AG04450 (cell line): Measurements from ENCODE around the gene GDA. TPM values are rescaled to one million over a fixed set of nuclear protein-coding genes. Genes with fewer than 3 reads are reported as not detected.

ENCODE experiments used
- CTCF ChIA-PET: fragments of 300-600, 350-600 bp; formaldehyde crosslinking; extraction: SDS; loops from one replicate; lab custom pipeline; 2022; ENCODE audit warnings: antibody characterized with exemption, inconsistent platforms; lab: Charles Lee
- POLR2A ChIA-PET: fragments of 350-600 bp; formaldehyde crosslinking; extraction: SDS; loops from one replicate; lab custom pipeline; 2021; ENCODE audit warnings: antibody characterized with exemption, inconsistent platforms; lab: Yijun Ruan, JAX
- DNase-seq: peaks from one replicate; pipeline ENCODE4 v3.0.0-alpha.2; 2011; ENCODE audit warnings: low read depth, low spot score
- H3K27ac ChIP-seq: one replicate; pipeline ENCODE4 v1.5.1; 2012; ENCODE audit warnings: low read depth, low read length, control low read depth
- H3K27me3 ChIP-seq: one replicate; pipeline ENCODE4 v1.6.0; 2012; ENCODE audit warnings: low read length; ENCODE audit not compliant: control insufficient read depth, insufficient read depth
- H3K4me3 ChIP-seq: 2 replicates; pipeline ENCODE4 v1.5.1; 2011; ENCODE audit warnings: mild to moderate bottlenecking, low read depth, low read length, control low read depth
- H3K9me3 ChIP-seq: 2 replicates; pipeline ENCODE4 v1.5.1; 2012; ENCODE audit warnings: low read length; ENCODE audit not compliant: control insufficient read depth, insufficient read depth
- polyA plus RNA-seq: library from polyadenylated mRNA; depleted of rRNA; stranded (reverse); fragments of >200 nt; gene quantifications from 2 replicates; pipeline ENCODE4 v1.2.3, GENCODE V29; 2011
- TF ChIP-seq, protein P1 (sequence below): IDR thresholded peaks from 2 replicates; pipeline ENCODE4 v1.5.1; 2011; ENCODE audit warnings: low read depth, low read length, control low read depth, inconsistent platforms

The GDA gene
- polyA plus RNA-seq, 1 experiment, result not detected

- no peak overlapping the region for H3K27ac ChIP-seq
- H3K9me3 ChIP-seq, result no peaks in the 10 kb centered on the region; the same call in 1 of the 2 replicates
- no peak overlapping the region for H3K4me3 ChIP-seq
- peaks cover 1% of the 10 kb centered on the region for H3K27me3 ChIP-seq
- TF ChIP-seq, protein P1, sequence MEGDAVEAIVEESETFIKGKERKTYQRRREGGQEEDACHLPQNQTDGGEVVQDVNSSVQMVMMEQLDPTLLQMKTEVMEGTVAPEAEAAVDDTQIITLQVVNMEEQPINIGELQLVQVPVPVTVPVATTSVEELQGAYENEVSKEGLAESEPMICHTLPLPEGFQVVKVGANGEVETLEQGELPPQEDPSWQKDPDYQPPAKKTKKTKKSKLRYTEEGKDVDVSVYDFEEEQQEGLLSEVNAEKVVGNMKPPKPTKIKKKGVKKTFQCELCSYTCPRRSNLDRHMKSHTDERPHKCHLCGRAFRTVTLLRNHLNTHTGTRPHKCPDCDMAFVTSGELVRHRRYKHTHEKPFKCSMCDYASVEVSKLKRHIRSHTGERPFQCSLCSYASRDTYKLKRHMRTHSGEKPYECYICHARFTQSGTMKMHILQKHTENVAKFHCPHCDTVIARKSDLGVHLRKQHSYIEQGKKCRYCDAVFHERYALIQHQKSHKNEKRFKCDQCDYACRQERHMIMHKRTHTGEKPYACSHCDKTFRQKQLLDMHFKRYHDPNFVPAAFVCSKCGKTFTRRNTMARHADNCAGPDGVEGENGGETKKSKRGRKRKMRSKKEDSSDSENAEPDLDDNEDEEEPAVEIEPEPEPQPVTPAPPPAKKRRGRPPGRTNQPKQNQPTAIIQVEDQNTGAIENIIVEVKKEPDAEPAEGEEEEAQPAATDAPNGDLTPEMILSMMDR, result no peak
- ChIA-PET POLR2A (no interaction called here), CTCF (interaction anchor here (0.6 kb wide), 1 partner anchor 24 kb away, joined by 3 read pairs; no protein-coding TSS in a partner anchor)
- no peak for DNase-seq
Observed at GRCh38 chr9:72154468-72155285, 5.4 kb downstream of the GDA start.

DNA sequence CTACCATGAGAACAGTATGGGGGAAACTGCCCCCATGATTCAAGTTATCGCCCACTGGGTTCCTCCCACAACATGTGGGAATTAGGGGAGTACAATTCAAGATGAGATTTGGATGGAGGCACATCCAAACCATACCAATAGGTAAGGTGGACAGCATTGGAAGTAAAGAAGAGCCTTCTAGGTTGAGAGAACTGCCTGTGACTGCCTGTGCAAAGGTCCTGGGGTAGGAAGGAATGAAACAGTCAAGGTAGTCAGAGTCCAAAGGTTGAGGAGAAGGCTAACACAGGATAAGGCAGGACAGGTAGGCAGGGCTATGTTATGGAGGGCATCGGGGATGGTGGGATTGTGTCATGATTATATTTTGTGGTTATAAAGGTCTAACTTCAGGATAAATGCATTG, 6.1 kb downstream of the GDA start:
- H3K27me3 ChIP-seq, result no peaks in the 10 kb centered on the region
- no peaks in the 10 kb centered on the region for H3K9me3 ChIP-seq
- no peak overlapping the region for H3K4me3 ChIP-seq
- ChIA-PET CTCF (no interaction called here), POLR2A (no interaction called here)
- no peak overlapping the region for H3K27ac ChIP-seq
- TF ChIP-seq, protein P1, result no peak
- no peak for DNase-seq

GRCh38 chr9:72156586-72156985, 7.3 kb downstream of the GDA start:
- Histone ChIP-seq H3K4me3 (no peak overlapping the region), H3K27me3 (no peaks in the 10 kb centered on the region), H3K27ac (no peak overlapping the region), H3K9me3 (no peaks in the 10 kb centered on the region)
- DNase-seq, result no peak
- POLR2A ChIA-PET, result interaction anchor here (0.7 kb wide), 1 partner anchor 8 kb away, joined by 8 read pairs; no protein-coding TSS in a partner anchor
- TF ChIP-seq, protein P1, result no peak
- CTCF ChIA-PET, result no interaction called here

- H3K4me3 ChIP-seq, result no peak overlapping the region
- no peak for DNase-seq
- ChIA-PET POLR2A (no interaction called here), CTCF (no interaction called here)
- no peak overlapping the region for H3K27ac ChIP-seq
- H3K9me3 ChIP-seq, result no peaks in the 10 kb centered on the region
- no peaks in the 10 kb centered on the region for H3K27me3 ChIP-seq
- TF ChIP-seq, protein P1, result no peak
Observed at GRCh38 chr9:72158680-72159079, 9.4 kb downstream of the GDA start.

GRCh38 chr9:72160446-72161123, 11.3 kb downstream of the GDA start:
- H3K27me3 ChIP-seq, result no peaks in the 10 kb centered on the region
- no peak overlapping the region for H3K27ac ChIP-seq
- ChIA-PET POLR2A (no interaction called here), CTCF (no interaction called here)
- TF ChIP-seq, protein P1, result no peak
- DNase-seq, result no peak
- H3K4me3 ChIP-seq, result no peak overlapping the region
- H3K9me3 ChIP-seq, result no peaks in the 10 kb centered on the region
